HL-60 (cell line): ENCODE measurements around the gene RECQL5.

Experiments
- DNase-seq, 2 experiments: peaks; one replicate each; pipeline ENCODE4 v3.0.0-alpha.2; 2010 to 2020; ENCODE audit warnings: low read depth in 1 of 2, low spot score in 1 of 2
- H3K27ac ChIP-seq: fragments of 250-450 bp; sonication (Bioruptor Pico); replicated peaks from 2 replicates; pipeline ENCODE4 v1.5.1; 2020; ENCODE audit warnings: mild to moderate bottlenecking, moderate library complexity
- H3K27me3 ChIP-seq: fragments of 250-450 bp; sonication (Bioruptor Pico); 2 replicates; pipeline ENCODE4 v1.5.1; 2021; ENCODE audit warnings: mild to moderate bottlenecking, moderate library complexity; ENCODE audit not compliant: insufficient read depth, poor library complexity, severe bottlenecking
- H3K4me3 ChIP-seq: replicated peaks from 2 replicates; pipeline ENCODE4 v1.5.1; 2011; ENCODE audit warnings: mild to moderate bottlenecking, control low read depth, low read length; ENCODE audit not compliant: insufficient read depth
- CTCF ChIP-seq: IDR thresholded peaks from one replicate; pipeline ENCODE4 v1.5.1; 2011; ENCODE audit warnings: low read length, control low read depth, inconsistent platforms; ENCODE audit not compliant: insufficient read depth
- GABPA ChIP-seq: IDR thresholded peaks from 2 replicates; pipeline ENCODE4 v1.6.1; 2012; ENCODE audit warnings: low read depth
- POLR2AphosphoS5 ChIP-seq: IDR thresholded peaks from 2 replicates; pipeline ENCODE4 v1.6.1; 2012; ENCODE audit warnings: low read depth
- REST ChIP-seq: IDR thresholded peaks from 2 replicates; pipeline ENCODE4 v1.6.1; 2012; ENCODE audit warnings: low read depth; ENCODE audit not compliant: insufficient replicate concordance
- SPI1 ChIP-seq: IDR thresholded peaks from 2 replicates; pipeline ENCODE4 v1.6.1; 2012; ENCODE audit warnings: low read depth, mild to moderate bottlenecking, borderline replicate concordance

RECQL5 gene

GRCh38 chr17:75623386-75623785 is 43.6 kb downstream of the RECQL5 start:
- Histone ChIP-seq H3K27ac (no peak overlapping the region), H3K4me3 (no peak overlapping the region), H3K27me3 (no peaks in the 10 kb centered on the region)
- no peak for DNase-seq
- no peak for TF ChIP-seq REST
- no peak for TF ChIP-seq GABPA
- no peak for TF ChIP-seq POLR2AphosphoS5
- TF ChIP-seq SPI1: no peak
- no peak for TF ChIP-seq CTCF

- Histone ChIP-seq H3K27ac (no peak overlapping the region), H3K27me3 (no peaks in the 10 kb centered on the region), H3K4me3 (no peak overlapping the region)
- TF ChIP-seq GABPA: no peak
- TF ChIP-seq CTCF: no peak
- no peak for TF ChIP-seq SPI1
- TF ChIP-seq POLR2AphosphoS5: no peak
- TF ChIP-seq REST: no peak
- no peak for DNase-seq
These were observed 44.1 kb downstream of the RECQL5 start for GRCh38 chr17:75622771-75623273.

- DNase-seq: no peak
- TF ChIP-seq SPI1 (no peak), CTCF (no peak), GABPA (no peak), POLR2AphosphoS5 (no peak), REST (no peak)
- no peaks in the 10 kb centered on the region for H3K27me3 ChIP-seq
- H3K4me3 ChIP-seq: no peak overlapping the region
- H3K27ac ChIP-seq: no peak overlapping the region
These were observed 44.9 kb downstream of the RECQL5 start for GRCh38 chr17:75622076-75622475.
